Karpas-422 (cell line): Measurements from ENCODE around the gene PPFIBP2. TPM values are rescaled to one million over a fixed set of nuclear protein-coding genes. Genes with fewer than 3 reads are reported as not detected.

Experiments
- DNase-seq: peaks from one replicate; pipeline ENCODE4 v3.0.0-alpha.2; 2015
- H2AFZ ChIP-seq: fragments of 200-600 bp; sonication (generic); 2 replicates; pipeline ENCODE4 v1.6.1; 2014; ENCODE audit warnings: antibody characterized with exemption, low read length, mixed read lengths
- H3K27ac ChIP-seq: fragments of 200-600 bp; sonication (generic); 2 replicates; pipeline ENCODE4 v1.5.1; 2014; ENCODE audit warnings: mild to moderate bottlenecking, low read length, moderate library complexity
- H3K27me3 ChIP-seq: fragments of 200-600 bp; sonication (generic); 2 replicates; pipeline ENCODE4 v1.6.1; 2014; ENCODE audit warnings: low read length, mixed read lengths
- H3K36me3 ChIP-seq: fragments of 200-600 bp; sonication (generic); 2 replicates; pipeline ENCODE4 v1.6.1; 2014; ENCODE audit warnings: low read length, mixed read lengths; ENCODE audit not compliant: insufficient read depth
- H3K4me1 ChIP-seq: fragments of 200-600 bp; sonication (generic); 2 replicates; pipeline ENCODE4 v1.6.1; 2014; ENCODE audit warnings: mild to moderate bottlenecking, low read length, mixed read lengths
- H3K4me2 ChIP-seq: fragments of 200-600 bp; sonication (generic); 2 replicates; pipeline ENCODE4 v1.6.1; 2014; ENCODE audit warnings: low read length, low read depth, mild to moderate bottlenecking; ENCODE audit not compliant: poor library complexity, severe bottlenecking
- H3K4me3 ChIP-seq: fragments of 200-600 bp; sonication (generic); 2 replicates; pipeline ENCODE4 v1.5.1; 2014; ENCODE audit warnings: mild to moderate bottlenecking, antibody characterized with exemption, low read length, mixed read lengths
- H3K79me2 ChIP-seq: fragments of 200-600 bp; sonication (generic); 2 replicates; pipeline ENCODE4 v1.6.1; 2014; ENCODE audit warnings: mild to moderate bottlenecking, low read length, mixed read lengths
- H3K9ac ChIP-seq: fragments of 200-600 bp; sonication (generic); 2 replicates; pipeline ENCODE4 v1.6.0; 2014; ENCODE audit warnings: low read length
- H3K9me2 ChIP-seq: fragments of 200-600 bp; sonication (generic), shearing (Covaris generic); replicated peaks from 2 replicates; pipeline ENCODE4 v1.6.0; 2014; ENCODE audit warnings: mild to moderate bottlenecking, low read length, moderate library complexity; ENCODE audit not compliant: insufficient read depth
- H3K9me3 ChIP-seq: fragments of 300-700, 200-600 bp; sonication (generic); 2 replicates; pipeline ENCODE4 v1.6.1; 2014; ENCODE audit warnings: low read length, mixed read lengths
- H4K20me1 ChIP-seq: fragments of 200-600 bp; sonication (generic); 2 replicates; pipeline ENCODE4 v1.6.1; 2014; ENCODE audit warnings: mild to moderate bottlenecking, antibody characterized with exemption, low read length, low read depth; ENCODE audit not compliant: insufficient read depth
- total RNA-seq: library from RNA; depleted of rRNA; stranded (reverse); fragments of >200 nt; shearing (Covaris generic); gene quantifications from 2 replicates; pipeline ENCODE4 v1.2.3, GENCODE V29; 2014; ENCODE audit warnings: low replicate concordance

PPFIBP2 gene
- total RNA-seq, 1 experiment from 2014 or later = 36.5 TPM

DNA sequence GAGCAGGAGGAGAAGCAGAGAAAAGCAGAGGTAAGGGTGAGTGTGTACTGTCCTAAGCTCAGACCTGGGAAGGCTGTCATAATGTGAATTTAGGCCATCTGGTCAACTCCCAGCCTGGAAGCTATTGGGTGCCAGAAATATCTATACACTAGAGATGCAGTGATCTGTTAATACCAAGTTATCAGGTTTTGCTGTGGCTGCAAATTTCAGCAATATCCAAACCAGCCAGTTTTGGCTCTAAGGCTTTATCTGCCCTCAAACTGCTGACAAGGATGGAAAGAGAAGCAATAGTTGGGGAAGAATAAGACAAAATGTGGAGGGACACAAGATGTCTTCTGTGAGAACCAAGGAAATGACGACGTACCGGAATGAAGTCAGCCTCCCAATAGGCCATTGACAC, 96.6 kb downstream of the PPFIBP2 start:
- Histone ChIP-seq H3K36me3 (no peaks in the 10 kb centered on the region), H3K9ac (no peak overlapping the region)
- no peak for DNase-seq

DNA sequence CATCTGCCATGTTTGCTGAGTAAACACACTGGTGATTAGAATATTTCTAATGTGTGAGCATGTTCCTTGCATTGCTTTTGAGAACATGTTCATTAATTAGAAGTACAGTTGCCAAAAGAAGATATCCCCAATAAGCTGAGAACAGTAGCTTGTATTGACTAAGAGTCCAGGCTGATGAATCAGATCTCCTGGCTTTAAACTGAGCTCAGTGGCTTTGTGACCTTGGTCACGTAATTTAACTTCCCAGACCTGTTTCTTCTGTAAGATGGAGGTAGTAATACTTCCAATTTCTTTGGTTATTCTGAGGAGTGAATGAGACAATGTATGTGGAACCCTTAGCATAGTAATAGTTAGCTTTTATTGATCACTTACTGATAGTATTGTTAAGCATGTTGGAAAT, 97.6 kb downstream of the PPFIBP2 start:
- Histone ChIP-seq H3K9ac (no peak overlapping the region), H3K4me2 (no peak overlapping the region), H3K79me2 (no peaks in the 10 kb centered on the region), H3K27ac (no peak overlapping the region), H3K4me3 (no peak overlapping the region), H3K4me1 (no peaks in the 10 kb centered on the region), H2AFZ (no peak overlapping the region), H4K20me1 (no peaks in the 10 kb centered on the region), H3K9me3 (no peaks in the 10 kb centered on the region), H3K9me2 (no peaks in the 10 kb centered on the region), H3K36me3 (no peaks in the 10 kb centered on the region), H3K27me3 (no peaks in the 10 kb centered on the region)
- no peak for DNase-seq

More for the DNA sequence above, 96.6 kb downstream of the PPFIBP2 start:
- Histone ChIP-seq H3K79me2 (no peaks in the 10 kb centered on the region), H3K4me3 (no peak overlapping the region), H2AFZ (no peak overlapping the region), H3K9me3 (no peaks in the 10 kb centered on the region), H3K9me2 (no peaks in the 10 kb centered on the region), H4K20me1 (no peaks in the 10 kb centered on the region), H3K27ac (no peak overlapping the region), H3K27me3 (no peaks in the 10 kb centered on the region), H3K4me2 (no peak overlapping the region), H3K4me1 (no peaks in the 10 kb centered on the region)

DNA sequence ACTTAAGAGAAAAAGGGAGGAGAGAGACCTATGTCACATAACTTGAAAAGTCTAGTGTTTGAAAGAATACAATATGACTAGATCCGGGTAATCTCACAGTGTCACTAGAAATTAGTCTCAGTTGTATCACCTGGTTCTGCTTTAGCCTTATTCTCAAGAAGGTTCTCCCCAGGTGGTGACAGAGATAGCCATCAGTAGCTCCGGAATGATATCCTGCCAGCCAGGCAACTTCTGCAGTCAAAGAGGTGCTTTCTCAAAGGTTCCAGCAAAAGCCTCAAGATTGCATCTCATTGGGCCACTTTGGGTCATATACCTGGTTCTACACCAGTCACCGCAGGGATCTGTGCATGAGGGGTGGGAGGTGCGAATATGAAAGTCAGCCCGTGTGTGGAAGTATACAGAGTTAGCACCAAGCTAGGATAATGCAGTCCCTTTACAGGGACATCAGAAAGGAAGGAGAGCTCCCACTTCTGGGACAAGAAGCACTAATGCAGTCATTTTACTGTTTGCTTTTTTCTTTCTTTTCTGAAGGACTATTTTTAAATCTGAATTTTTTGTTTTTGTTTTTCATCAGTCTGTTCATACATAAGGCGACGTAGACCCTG, 98.4 kb downstream of the PPFIBP2 start:
- Histone ChIP-seq H3K4me1 (no peaks in the 10 kb centered on the region), H3K27ac (no peak overlapping the region), H2AFZ (no peak overlapping the region), H4K20me1 (no peaks in the 10 kb centered on the region), H3K36me3 (no peaks in the 10 kb centered on the region), H3K9me2 (no peaks in the 10 kb centered on the region), H3K9ac (no peak overlapping the region), H3K79me2 (no peaks in the 10 kb centered on the region), H3K27me3 (no peaks in the 10 kb centered on the region), H3K4me2 (no peak overlapping the region), H3K4me3 (no peak overlapping the region), H3K9me3 (no peaks in the 10 kb centered on the region)
- DNase-seq = no peak

DNA sequence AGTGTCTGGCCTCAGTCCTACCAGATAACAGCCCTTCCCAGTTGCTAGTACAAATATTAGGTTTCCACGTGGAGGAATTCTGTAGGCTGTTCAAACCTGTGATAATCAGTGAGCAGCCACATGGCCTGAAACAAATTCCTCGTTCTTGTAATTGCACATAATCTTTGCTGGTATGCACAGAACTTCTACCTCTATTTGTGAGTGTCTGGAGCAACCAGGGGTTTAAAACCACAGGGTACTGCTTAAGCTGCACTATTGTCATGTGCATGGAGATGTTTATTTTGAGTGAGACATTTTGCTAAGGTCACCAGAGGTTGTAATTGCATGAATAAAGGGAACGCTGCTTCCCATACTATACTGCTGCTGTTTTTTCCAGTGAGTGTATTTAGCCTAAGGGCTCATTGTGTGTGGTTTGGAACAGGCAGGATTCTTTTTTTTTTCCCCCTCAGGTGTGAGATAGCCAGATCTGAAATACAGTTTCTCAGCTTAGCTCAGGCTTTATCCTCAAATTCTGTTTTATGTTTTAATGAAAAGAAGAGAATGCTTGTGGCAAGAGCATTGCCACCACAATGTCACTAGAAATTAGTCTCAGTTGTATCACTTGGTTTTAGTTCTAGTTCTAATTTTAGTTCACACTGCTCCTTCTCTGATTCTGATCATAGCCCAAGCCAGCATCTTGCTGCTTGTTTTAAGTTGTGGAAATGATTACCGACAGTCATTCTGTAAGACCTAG, 99.0 kb downstream of the PPFIBP2 start:
- Histone ChIP-seq H3K9me3 (no peaks in the 10 kb centered on the region), H3K4me2 (no peak overlapping the region), H3K27ac (no peak overlapping the region), H3K27me3 (no peaks in the 10 kb centered on the region), H4K20me1 (no peaks in the 10 kb centered on the region), H3K79me2 (no peaks in the 10 kb centered on the region), H3K36me3 (no peaks in the 10 kb centered on the region), H3K9me2 (no peaks in the 10 kb centered on the region), H3K4me3 (no peak overlapping the region), H3K4me1 (no peaks in the 10 kb centered on the region), H2AFZ (no peak overlapping the region), H3K9ac (no peak overlapping the region)
- DNase-seq = no peak

DNA sequence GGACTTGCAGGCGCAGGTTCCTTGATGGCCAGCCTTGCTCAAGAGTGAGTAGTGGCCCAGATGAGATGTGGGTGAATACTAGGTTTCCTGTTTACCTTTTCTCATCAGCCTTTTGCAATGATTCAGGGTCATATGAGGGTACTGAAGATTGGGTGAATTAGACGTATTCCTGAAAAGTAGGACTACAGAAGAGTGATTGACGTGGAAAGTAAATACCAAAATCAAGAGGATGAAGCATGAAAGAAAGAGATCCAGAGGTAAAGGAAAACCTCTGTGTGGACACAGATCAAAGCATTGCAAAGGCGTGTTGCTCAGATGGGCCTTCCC, 99.6 kb downstream of the PPFIBP2 start:
- Histone ChIP-seq H3K4me3 (no peak overlapping the region), H3K9ac (no peak overlapping the region), H3K27me3 (no peaks in the 10 kb centered on the region), H3K27ac (no peak overlapping the region), H3K9me3 (no peaks in the 10 kb centered on the region), H4K20me1 (no peaks in the 10 kb centered on the region), H2AFZ (no peak overlapping the region), H3K9me2 (no peaks in the 10 kb centered on the region), H3K4me1 (no peaks in the 10 kb centered on the region), H3K79me2 (no peaks in the 10 kb centered on the region), H3K4me2 (no peak overlapping the region), H3K36me3 (no peaks in the 10 kb centered on the region)
- no peak for DNase-seq

DNA sequence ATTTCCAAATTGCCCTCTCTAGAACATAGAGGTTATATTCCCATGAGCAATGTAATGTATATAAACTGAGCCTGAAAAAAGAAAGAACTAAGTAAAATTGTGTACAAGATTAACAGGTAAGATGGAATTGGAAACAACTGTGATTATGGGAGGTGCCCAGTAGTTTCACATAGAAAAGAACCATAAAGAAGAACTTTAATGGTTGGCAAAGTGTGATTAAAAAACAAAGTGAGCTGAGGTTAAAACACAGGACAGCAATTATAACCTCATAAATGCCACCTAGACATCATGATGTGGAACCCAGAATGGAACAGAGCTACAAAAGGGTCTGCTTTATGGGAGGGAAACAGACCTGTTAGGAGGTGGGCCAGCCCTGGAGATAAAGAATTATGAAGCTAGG, 100.9 kb downstream of the PPFIBP2 start:
- H3K79me2 ChIP-seq = no peaks in the 10 kb centered on the region
- H3K27me3 ChIP-seq = no peaks in the 10 kb centered on the region
- no peaks in the 10 kb centered on the region for H3K9me3 ChIP-seq
- H3K36me3 ChIP-seq = no peaks in the 10 kb centered on the region
- no peak overlapping the region for H3K9ac ChIP-seq
- H3K4me2 ChIP-seq = no peak overlapping the region
- H3K4me1 ChIP-seq = no peaks in the 10 kb centered on the region
- H3K27ac ChIP-seq = no peak overlapping the region
- H3K4me3 ChIP-seq = no peak overlapping the region
- H4K20me1 ChIP-seq = no peaks in the 10 kb centered on the region
- H3K9me2 ChIP-seq = no peaks in the 10 kb centered on the region
- H2AFZ ChIP-seq = no peak overlapping the region
- DNase-seq = no peak

DNA sequence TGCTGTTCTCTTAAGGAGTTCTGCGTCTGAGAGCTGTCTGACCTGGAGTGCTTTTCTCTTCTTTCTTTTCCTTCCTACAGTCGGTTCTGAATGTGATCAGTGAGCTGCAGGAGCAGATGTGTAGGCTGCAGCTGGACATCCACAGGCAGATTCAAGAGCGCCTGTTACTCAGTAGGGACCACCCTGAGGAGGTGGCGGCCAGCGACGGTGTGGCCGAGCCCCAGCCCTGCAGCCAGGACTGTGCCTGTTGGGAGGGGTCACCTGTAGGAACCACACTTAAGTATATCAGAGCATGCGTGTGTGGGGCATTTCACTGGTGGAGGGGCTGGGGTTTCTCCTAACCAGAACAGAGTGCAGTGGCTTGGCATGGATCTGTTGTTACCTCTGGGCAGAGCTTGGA, 103.2 kb downstream of the PPFIBP2 start:
- no peak overlapping the region for H2AFZ ChIP-seq
- H3K4me3 ChIP-seq = no peak overlapping the region
- H3K36me3 ChIP-seq = no peaks in the 10 kb centered on the region
- H3K9ac ChIP-seq = no peak overlapping the region
- no peaks in the 10 kb centered on the region for H3K79me2 ChIP-seq
- DNase-seq = no peak
- no peak overlapping the region for H3K4me2 ChIP-seq
- no peaks in the 10 kb centered on the region for H3K9me2 ChIP-seq
- no peaks in the 10 kb centered on the region for H4K20me1 ChIP-seq
- no peaks in the 10 kb centered on the region for H3K4me1 ChIP-seq
- no peaks in the 10 kb centered on the region for H3K27me3 ChIP-seq
- no peaks in the 10 kb centered on the region for H3K9me3 ChIP-seq
- H3K27ac ChIP-seq = no peak overlapping the region

DNA sequence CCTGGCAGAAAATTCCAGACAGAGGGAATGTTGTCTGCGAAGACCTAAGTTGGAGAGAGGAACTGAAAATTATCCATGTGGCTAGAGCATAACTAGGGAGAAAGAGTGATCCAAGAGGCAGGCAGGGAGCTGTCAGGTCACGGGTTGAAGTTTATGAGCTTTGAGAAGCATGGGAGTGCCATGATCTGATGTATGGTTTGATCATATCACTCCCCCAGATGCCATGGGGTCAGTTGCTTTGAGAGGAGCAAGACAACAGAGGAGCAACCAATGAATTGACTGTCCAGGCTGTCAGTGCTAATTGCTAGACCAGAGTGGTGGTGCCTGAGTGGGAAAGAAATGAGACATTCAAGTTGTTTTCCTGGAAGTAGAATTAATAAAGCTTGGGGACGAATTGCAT, 105.5 kb downstream of the PPFIBP2 start:
- H3K9me2 ChIP-seq = no peaks in the 10 kb centered on the region
- H4K20me1 ChIP-seq = no peaks in the 10 kb centered on the region
- no peak overlapping the region for H3K9ac ChIP-seq
- no peak overlapping the region for H3K27ac ChIP-seq
- no peak overlapping the region for H2AFZ ChIP-seq
- no peaks in the 10 kb centered on the region for H3K79me2 ChIP-seq
- no peak overlapping the region for H3K4me2 ChIP-seq
- no peaks in the 10 kb centered on the region for H3K27me3 ChIP-seq
- no peaks in the 10 kb centered on the region for H3K4me1 ChIP-seq
- no peak overlapping the region for H3K4me3 ChIP-seq
- no peak for DNase-seq
- H3K36me3 ChIP-seq = no peaks in the 10 kb centered on the region
- H3K9me3 ChIP-seq = no peaks in the 10 kb centered on the region
